ENCODE measurements around the gene CARD10. TPM values are rescaled to one million over a fixed set of nuclear protein-coding genes. Genes with fewer than 3 reads are reported as not detected.

CARD10 gene
- total RNA-seq, 1 experiment from 2014 or later, result 22.7 TPM

- intact Hi-C loops (cut with micrococcal nuclease), result no loop called here
- ChIA-PET POLR2A (interaction anchor here (1.2 kb wide), 1 partner anchor 16 kb away, joined by 8 read pairs; no protein-coding TSS in a partner anchor), CTCF (no interaction called here)
- no peaks in the 10 kb centered on the region for H3K27me3 Mint-ChIP-seq (ENCODE audit: insufficient read depth, unreplicated experiment)
- no peak for TF ChIP-seq CTCF (IDR thresholded peaks at IDR 0.05; ENCODE audit: unreplicated experiment)
- BruUV-seq (replicated peaks), result no TSS peak
- peaks cover 30% of the 10 kb centered on the region for H3K4me1 Mint-ChIP-seq (ENCODE audit: insufficient read depth, unreplicated experiment)
- H3K36me3 Mint-ChIP-seq (ENCODE audit: insufficient read depth, unreplicated experiment), result peaks cover 4% of the 10 kb centered on the region
- DNase-seq (ENCODE audit: unreplicated experiment), result peak; percentile 84
- no peaks in the 10 kb centered on the region for H3K9me3 Mint-ChIP-seq (ENCODE audit: unreplicated experiment)
- no peak overlapping the region for H3K4me3 Mint-ChIP-seq (ENCODE audit: unreplicated experiment)
- no peak overlapping the region for H3K27ac Mint-ChIP-seq (ENCODE audit: low read depth, unreplicated experiment)
Observed at GRCh38 chr22:37497062-37497599, 22.1 kb downstream of the CARD10 start.

- no peaks in the 10 kb centered on the region for H3K27me3 Mint-ChIP-seq (ENCODE audit: insufficient read depth, unreplicated experiment)
- no peak for TF ChIP-seq CTCF (IDR thresholded peaks at IDR 0.05; ENCODE audit: unreplicated experiment)
- H3K4me3 Mint-ChIP-seq (ENCODE audit: unreplicated experiment), result no peak overlapping the region
- BruUV-seq (replicated peaks), result no TSS peak
- POLR2A ChIA-PET, result no interaction called here
- H3K27ac Mint-ChIP-seq (ENCODE audit: low read depth, unreplicated experiment), result no peak overlapping the region
- DNase-seq (ENCODE audit: unreplicated experiment), result peak; percentile 16
- H3K4me1 Mint-ChIP-seq (ENCODE audit: insufficient read depth, unreplicated experiment), result peaks cover 25% of the 10 kb centered on the region
- CTCF ChIA-PET, result no interaction called here
- no peaks in the 10 kb centered on the region for H3K9me3 Mint-ChIP-seq (ENCODE audit: unreplicated experiment)
- peaks cover under 1% of the 10 kb centered on the region for H3K36me3 Mint-ChIP-seq (ENCODE audit: insufficient read depth, unreplicated experiment)
- intact Hi-C loops (cut with micrococcal nuclease), result no loop called here
Observed at GRCh38 chr22:37496651-37497050, 22.6 kb downstream of the CARD10 start.

DNA sequence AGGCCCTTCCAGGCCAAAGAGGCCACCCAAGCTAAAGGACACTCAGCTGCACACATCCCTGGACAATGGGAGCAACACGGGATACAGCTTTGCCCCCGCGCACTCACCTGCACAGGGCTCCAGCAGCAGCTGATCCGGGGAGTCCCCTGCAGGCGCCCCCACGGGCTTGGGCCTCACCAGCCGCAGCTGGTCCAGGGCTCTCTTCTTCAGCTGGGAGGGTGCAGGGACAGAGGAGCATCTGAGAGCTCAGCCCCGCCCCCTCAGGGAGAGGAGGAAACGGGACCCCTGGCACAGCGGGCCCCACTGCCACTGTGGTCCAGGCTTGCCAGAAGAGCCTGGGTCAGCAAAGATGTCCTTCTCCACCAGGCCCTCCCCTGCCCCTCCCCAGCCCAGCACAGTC is 25.2 kb downstream of the CARD10 start:
- BruUV-seq (replicated peaks), result no TSS peak
- intact Hi-C loops (cut with micrococcal nuclease), result no loop called here
- no peak overlapping the region for H3K27ac Mint-ChIP-seq (ENCODE audit: low read depth, unreplicated experiment)
- TF ChIP-seq CTCF (IDR thresholded peaks at IDR 0.05; ENCODE audit: unreplicated experiment), result no peak
- H3K27me3 Mint-ChIP-seq (ENCODE audit: insufficient read depth, unreplicated experiment), result no peaks in the 10 kb centered on the region
- no peak overlapping the region for H3K4me3 Mint-ChIP-seq (ENCODE audit: unreplicated experiment)
- ChIA-PET POLR2A (no interaction called here), CTCF (interaction anchor here (0.7 to 1.3 kb wide), 2 partner anchors 149 to 177 kb away, joined by 3 to 4 read pairs; no protein-coding TSS in a partner anchor)
- DNase-seq (ENCODE audit: unreplicated experiment), result no peak
- H3K4me1 Mint-ChIP-seq (ENCODE audit: insufficient read depth, unreplicated experiment), result peaks cover 16% of the 10 kb centered on the region
- no peaks in the 10 kb centered on the region for H3K36me3 Mint-ChIP-seq (ENCODE audit: insufficient read depth, unreplicated experiment)
- no peaks in the 10 kb centered on the region for H3K9me3 Mint-ChIP-seq (ENCODE audit: unreplicated experiment)

- Mint-ChIP-seq H3K4me3 (ENCODE audit: unreplicated experiment) (no peak overlapping the region), H3K4me1 (ENCODE audit: insufficient read depth, unreplicated experiment) (peaks cover 16% of the 10 kb centered on the region), H3K36me3 (ENCODE audit: insufficient read depth, unreplicated experiment) (peaks cover 8% of the 10 kb centered on the region), H3K27ac (ENCODE audit: low read depth, unreplicated experiment) (peak overlapping the region; percentile 33), H3K9me3 (ENCODE audit: unreplicated experiment) (no peaks in the 10 kb centered on the region), H3K27me3 (ENCODE audit: insufficient read depth, unreplicated experiment) (no peaks in the 10 kb centered on the region)
- DNase-seq (ENCODE audit: unreplicated experiment), result peak; percentile 55
- no TSS peak for BruUV-seq (replicated peaks)
- CTCF ChIA-PET, result interaction anchor here (0.5 to 1.3 kb wide), 7 partner anchors 20 to 474 kb away, joined by 3 to 7 read pairs (median 5); no protein-coding TSS in a partner anchor
- intact Hi-C loops (cut with micrococcal nuclease), result no loop called here
- POLR2A ChIA-PET, result no interaction called here
- TF ChIP-seq CTCF (IDR thresholded peaks at IDR 0.05; ENCODE audit: unreplicated experiment), result peak; percentile 36
Observed at GRCh38 chr22:37492428-37493344, 26.5 kb downstream of the CARD10 start.
